ENCODE data around the gene TPGS1.

Gene TPGS1

DNA sequence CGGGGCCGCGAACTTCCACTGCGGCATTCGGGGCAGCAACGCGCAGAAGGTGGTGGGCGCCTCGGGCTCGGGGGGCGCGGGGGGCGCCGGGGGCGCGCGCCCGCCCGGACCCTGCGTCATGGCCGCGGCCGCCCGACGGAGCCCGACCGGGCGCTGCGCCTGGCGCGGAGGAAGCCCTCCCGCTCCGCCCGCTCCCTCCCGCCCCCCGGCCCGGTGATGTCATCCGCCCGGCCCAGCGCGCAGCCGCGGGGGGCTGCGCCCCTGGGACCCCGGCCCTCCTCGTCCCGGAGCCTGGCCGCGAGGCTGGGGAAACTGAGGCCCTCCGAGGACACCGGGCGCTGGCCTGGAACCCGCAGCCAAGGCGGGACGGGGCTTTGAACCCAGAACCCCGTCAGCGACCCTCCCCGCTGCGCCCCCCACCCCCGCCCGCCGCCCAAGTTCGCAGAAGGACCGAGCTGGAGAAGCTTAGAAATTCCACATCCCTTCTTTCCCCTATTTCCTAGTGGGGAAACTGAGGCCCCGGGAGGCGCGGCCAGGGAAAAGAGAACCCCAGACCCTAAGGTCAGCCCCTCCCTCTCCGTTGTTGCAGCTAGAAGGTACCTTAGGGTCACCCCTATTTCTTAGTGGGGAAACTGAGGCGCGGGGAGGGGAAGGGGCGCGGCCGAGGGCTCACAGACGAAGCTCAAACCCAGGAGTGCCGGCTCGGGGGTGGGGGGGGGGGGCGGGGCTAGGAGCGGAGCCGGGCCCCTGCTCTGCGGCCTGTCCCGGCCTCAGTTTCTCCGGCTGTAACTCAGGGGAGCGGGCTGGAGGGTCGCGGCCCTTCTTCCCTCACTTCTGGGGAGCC lies 46.2 kb upstream of the TPGS1 start, which contains the start of gene SHC2:
SHC2 (minus strand) TSS at position 157 of the 844 bp plus-strand sequence; CDS start at position 120, 37 bp downstream.
- TF ChIP-seq TEAD4 (IDR thresholded peaks at IDR 0.05): no peak
- TF ChIP-seq ZBTB7A (IDR thresholded peaks at IDR 0.05; ENCODE audit: low read depth): peak; percentile 66; the same call in 1 of the 2 replicates

DNA sequence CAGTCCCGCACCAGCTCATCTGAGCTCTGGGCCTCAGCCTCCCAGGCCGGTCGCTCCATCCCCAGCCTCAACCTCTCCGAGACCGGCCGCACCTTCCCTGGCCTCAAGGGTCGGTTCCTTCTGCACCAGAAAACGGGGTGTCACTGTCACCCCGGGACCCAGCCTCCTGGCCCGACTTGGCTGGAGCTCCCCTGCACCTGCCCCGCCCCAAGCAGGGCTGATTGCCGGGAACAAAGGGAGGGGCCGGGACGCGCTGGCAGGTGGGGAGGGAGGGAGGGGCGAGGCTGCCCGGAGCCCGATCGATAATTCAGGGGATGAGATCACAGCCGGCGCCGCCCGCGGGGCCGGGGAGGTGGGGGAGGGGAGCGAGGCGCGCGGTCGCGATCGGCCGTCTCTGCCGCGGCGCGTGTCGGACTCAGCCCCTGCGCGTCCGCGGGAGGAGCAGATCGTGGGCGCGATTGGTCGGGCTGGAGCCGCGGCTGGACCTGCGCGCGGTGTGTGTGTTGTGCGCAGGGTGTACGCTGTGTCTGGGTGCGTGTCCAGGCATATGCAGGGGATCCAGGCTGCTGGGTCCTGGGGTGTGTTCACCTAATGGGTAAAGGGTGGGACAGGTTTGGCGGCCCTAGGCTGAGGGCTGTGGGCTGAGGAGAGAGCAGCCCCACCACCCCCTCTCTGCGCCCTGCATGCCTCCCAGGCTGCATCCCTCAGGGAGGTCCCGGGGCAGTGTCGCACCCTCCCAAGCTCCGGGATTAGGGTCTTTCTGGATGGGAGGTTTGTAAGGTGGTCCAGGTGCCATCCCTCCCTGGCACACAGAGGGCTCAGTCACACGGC lies 45.4 kb upstream of the TPGS1 start:
- TF ChIP-seq ZBTB7A (IDR thresholded peaks at IDR 0.05; ENCODE audit: low read depth): peak; percentile 23
- no peak for TF ChIP-seq CREB1 (IDR thresholded peaks at IDR 0.05; ENCODE audit: low read depth)
- TF ChIP-seq NFIC (IDR thresholded peaks at IDR 0.05): no peak

DNA sequence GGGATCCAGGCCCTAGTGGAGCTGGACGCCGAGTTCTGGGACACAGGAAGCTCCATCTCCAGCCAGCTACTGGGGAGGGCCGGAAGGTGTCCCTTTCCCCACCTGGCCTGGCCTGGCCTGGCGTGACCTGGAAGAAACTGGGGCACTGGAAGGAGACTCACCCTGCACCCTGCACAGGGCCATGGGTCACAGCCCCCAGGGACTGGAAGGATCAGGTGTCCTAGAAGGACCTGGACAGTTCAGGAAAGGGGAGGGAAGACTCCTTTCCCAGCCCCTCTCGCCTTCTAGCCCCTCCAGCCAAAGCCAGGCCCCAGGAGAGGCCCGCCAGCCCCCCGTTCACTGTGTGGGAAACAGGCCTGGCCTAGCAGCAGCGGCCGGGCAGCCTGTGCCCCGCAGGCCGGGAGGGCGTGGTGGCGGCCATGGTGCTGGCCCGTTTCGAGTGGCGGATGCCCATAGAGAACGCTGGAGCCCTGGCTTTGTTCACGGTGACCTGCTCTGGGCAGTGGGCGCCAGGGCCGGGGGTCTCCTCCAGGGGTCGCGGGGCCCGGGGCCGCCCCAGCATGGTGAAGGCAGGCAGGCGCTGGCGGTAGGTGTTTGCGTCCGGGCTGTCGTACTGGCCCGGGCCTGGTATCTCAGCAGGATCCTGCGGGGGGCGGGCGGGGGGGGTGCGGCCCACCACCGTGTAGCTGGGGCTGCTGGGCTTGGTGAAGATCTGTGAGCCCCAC lies 43.7 kb upstream of the TPGS1 start:
- TF ChIP-seq CREB1 (IDR thresholded peaks at IDR 0.05; ENCODE audit: low read depth) (no peak), FOXM1 (IDR thresholded peaks at IDR 0.05; ENCODE audit: borderline replicate concordance, low read depth) (no peak), TEAD4 (IDR thresholded peaks at IDR 0.05) (no peak), YY1 (IDR thresholded peaks at IDR 0.05; ENCODE audit: low read depth) (no peak), ZBTB7A (IDR thresholded peaks at IDR 0.05; ENCODE audit: low read depth) (no peak), TCF12 (IDR thresholded peaks at IDR 0.05; ENCODE audit: low read depth) (no peak), NFIC (IDR thresholded peaks at IDR 0.05) (no peak), TAF1 (IDR thresholded peaks at IDR 0.05; ENCODE audit: low read depth) (no peak)
- TF ChIP-seq, protein P1, sequence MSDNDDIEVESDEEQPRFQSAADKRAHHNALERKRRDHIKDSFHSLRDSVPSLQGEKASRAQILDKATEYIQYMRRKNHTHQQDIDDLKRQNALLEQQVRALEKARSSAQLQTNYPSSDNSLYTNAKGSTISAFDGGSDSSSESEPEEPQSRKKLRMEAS (IDR thresholded peaks at IDR 0.05): no peak

DNA sequence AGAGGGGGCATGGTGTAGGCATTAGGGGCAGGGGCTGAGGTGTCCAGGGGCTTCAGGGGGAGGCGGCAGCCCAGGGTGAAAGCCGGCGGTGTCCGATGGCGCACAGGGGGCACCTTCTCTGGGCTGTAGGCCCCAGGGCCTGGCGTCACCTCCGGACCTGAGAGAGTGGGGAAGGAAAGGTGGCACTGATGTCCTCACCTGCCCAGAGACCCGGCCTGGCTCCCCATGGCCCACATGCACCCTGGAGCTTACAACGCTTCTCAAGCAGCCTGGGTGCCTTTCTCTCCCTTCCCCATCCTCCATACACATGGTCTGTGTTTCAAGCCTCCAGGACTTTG lies 43.1 kb upstream of the TPGS1 start:
- TF ChIP-seq EGR1 (IDR thresholded peaks at IDR 0.05) (no peak), TEAD4 (IDR thresholded peaks at IDR 0.05) (no peak), EP300 (IDR thresholded peaks at IDR 0.05; ENCODE audit: borderline replicate concordance) (no peak), ZBTB7A (IDR thresholded peaks at IDR 0.05; ENCODE audit: low read depth) (no peak), RAD21 (IDR thresholded peaks at IDR 0.05; ENCODE audit: low read depth) (no peak), YY1 (IDR thresholded peaks at IDR 0.05; ENCODE audit: low read depth) (no peak), TCF12 (IDR thresholded peaks at IDR 0.05; ENCODE audit: low read depth) (no peak), CEBPB (IDR thresholded peaks at IDR 0.05) (no peak)
- TF ChIP-seq, protein P1 (IDR thresholded peaks at IDR 0.05): no peak
- TF ChIP-seq, protein P2, sequence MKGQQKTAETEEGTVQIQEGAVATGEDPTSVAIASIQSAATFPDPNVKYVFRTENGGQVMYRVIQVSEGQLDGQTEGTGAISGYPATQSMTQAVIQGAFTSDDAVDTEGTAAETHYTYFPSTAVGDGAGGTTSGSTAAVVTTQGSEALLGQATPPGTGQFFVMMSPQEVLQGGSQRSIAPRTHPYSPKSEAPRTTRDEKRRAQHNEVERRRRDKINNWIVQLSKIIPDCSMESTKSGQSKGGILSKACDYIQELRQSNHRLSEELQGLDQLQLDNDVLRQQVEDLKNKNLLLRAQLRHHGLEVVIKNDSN (IDR thresholded peaks at IDR 0.05): no peak

DNA sequence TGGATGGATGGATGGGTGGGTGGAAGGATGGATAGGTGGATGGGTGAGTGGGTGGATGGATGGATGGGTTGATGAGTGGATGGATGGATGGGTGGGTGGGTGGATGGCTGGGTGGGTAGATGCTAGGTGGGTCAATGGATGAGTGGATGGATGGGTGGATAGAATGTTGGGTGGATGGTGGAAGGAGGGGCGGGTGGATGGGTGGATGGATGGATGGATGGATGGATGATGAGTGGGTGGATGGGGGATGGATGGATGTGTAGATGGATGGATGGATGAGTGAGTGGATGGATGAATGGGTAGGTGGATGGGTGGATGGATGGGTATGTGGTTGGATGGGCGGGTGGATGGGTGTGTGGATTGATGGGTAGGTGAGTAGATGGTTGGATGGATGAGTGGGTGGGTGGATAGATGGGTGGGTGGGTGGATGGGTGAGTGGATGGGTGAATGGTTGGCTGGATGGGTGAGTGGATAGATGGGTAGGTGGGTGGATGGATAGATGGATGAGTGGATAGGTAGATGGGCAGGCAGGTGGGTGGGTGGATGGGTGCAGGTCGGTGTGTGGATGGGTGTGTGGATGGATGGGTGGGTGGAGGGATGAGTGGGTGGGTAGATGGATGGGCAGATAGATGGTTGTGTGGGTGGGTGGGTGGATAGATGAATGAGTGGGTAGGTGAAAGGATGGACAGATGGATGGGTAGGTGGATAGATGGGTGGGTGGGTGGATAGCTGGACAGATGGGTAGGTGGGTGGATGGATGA lies 42.1 kb upstream of the TPGS1 start:
- no peak for TF ChIP-seq EGR1 (IDR thresholded peaks at IDR 0.05)
- TF ChIP-seq TEAD4 (IDR thresholded peaks at IDR 0.05): no peak
- no peak for TF ChIP-seq NFIC (IDR thresholded peaks at IDR 0.05)
- TF ChIP-seq TAF1 (IDR thresholded peaks at IDR 0.05; ENCODE audit: low read depth): no peak
- TF ChIP-seq RAD21 (IDR thresholded peaks at IDR 0.05; ENCODE audit: low read depth): no peak
- TF ChIP-seq, protein P2 (IDR thresholded peaks at IDR 0.05): no peak
- TF ChIP-seq TCF12 (IDR thresholded peaks at IDR 0.05; ENCODE audit: low read depth): no peak
- TF ChIP-seq FOXM1 (IDR thresholded peaks at IDR 0.05; ENCODE audit: borderline replicate concordance, low read depth): no peak

DNA sequence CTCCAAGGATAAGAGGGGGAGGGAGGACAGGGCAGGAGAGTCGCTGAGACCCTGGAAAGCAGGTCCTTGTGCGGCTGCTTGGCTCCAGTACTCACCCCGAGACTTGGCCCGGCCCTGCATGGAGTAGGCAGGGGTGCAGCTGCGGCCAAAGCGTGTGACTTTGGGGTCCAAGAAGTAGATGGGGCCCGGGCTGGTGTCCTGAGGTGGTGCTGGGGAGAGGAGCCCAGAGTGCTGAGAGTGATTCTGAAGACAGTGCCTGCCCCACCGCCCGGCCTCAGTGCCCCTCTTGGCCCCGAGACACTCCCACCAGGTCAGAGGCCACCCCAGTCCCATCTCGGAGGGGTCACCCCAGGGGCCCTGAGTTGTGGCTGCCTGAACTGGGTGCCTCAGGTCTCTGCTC lies 39.7 kb upstream of the TPGS1 start:
- TF ChIP-seq CEBPB (IDR thresholded peaks at IDR 0.05) (no peak), TEAD4 (IDR thresholded peaks at IDR 0.05) (no peak), TAF1 (IDR thresholded peaks at IDR 0.05; ENCODE audit: low read depth) (no peak), ZBTB7A (IDR thresholded peaks at IDR 0.05; ENCODE audit: low read depth) (no peak), TCF12 (IDR thresholded peaks at IDR 0.05; ENCODE audit: low read depth) (no peak), FOXM1 (IDR thresholded peaks at IDR 0.05; ENCODE audit: borderline replicate concordance, low read depth) (no peak), YY1 (IDR thresholded peaks at IDR 0.05; ENCODE audit: low read depth) (no peak), EGR1 (IDR thresholded peaks at IDR 0.05) (no peak), CREB1 (IDR thresholded peaks at IDR 0.05; ENCODE audit: low read depth) (no peak), NFIC (IDR thresholded peaks at IDR 0.05) (no peak), EP300 (IDR thresholded peaks at IDR 0.05; ENCODE audit: borderline replicate concordance) (no peak), RAD21 (IDR thresholded peaks at IDR 0.05; ENCODE audit: low read depth) (no peak)
- TF ChIP-seq, protein P2 (IDR thresholded peaks at IDR 0.05): no peak
- TF ChIP-seq, protein P3, sequence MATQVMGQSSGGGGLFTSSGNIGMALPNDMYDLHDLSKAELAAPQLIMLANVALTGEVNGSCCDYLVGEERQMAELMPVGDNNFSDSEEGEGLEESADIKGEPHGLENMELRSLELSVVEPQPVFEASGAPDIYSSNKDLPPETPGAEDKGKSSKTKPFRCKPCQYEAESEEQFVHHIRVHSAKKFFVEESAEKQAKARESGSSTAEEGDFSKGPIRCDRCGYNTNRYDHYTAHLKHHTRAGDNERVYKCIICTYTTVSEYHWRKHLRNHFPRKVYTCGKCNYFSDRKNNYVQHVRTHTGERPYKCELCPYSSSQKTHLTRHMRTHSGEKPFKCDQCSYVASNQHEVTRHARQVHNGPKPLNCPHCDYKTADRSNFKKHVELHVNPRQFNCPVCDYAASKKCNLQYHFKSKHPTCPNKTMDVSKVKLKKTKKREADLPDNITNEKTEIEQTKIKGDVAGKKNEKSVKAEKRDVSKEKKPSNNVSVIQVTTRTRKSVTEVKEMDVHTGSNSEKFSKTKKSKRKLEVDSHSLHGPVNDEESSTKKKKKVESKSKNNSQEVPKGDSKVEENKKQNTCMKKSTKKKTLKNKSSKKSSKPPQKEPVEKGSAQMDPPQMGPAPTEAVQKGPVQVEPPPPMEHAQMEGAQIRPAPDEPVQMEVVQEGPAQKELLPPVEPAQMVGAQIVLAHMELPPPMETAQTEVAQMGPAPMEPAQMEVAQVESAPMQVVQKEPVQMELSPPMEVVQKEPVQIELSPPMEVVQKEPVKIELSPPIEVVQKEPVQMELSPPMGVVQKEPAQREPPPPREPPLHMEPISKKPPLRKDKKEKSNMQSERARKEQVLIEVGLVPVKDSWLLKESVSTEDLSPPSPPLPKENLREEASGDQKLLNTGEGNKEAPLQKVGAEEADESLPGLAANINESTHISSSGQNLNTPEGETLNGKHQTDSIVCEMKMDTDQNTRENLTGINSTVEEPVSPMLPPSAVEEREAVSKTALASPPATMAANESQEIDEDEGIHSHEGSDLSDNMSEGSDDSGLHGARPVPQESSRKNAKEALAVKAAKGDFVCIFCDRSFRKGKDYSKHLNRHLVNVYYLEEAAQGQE (IDR thresholded peaks at IDR 0.05; ENCODE audit: low read depth): no peak
- TF ChIP-seq, protein P1 (IDR thresholded peaks at IDR 0.05): no peak
